ENCODE data around the gene SSH3. TPM values are rescaled to one million over a fixed set of nuclear protein-coding genes. Genes with fewer than 3 reads are reported as not detected.

Gene SSH3
- total RNA-seq, 6 experiments from 2014 or later = 10.9 to 17.9 (median 14.5) TPM

- TF ChIP-seq POLR2A (IDR thresholded peaks at IDR 0.05) (no peak), CTCF (IDR thresholded peaks at IDR 0.05) (no peak)
- Histone ChIP-seq H3K27ac (no peak overlapping the region), H3K9me3 (no peaks in the 10 kb centered on the region), H3K27me3 (no peaks in the 10 kb centered on the region), H3K4me3 (no peak overlapping the region), H3K36me3 (no peaks in the 10 kb centered on the region), H3K4me1 (peaks cover 0 to 44% (median 13%) of the 10 kb centered on the region in 4 donors)
- DNase-seq = peak in 1 of 3 donors; percentile 53
- WGBS (ENCODE audit: insufficient coverage, low coverage, low lambda C conversion rate, missing lambda C conversion rate) = 83% methylated on average over 3 of the region's 7 CpGs
- ATAC-seq = no peak
- intact Hi-C loops (cut with DNase I) = loop anchor here in 1 of 2 donors (5.0 kb wide), 1 partner anchor 47 kb away; no protein-coding TSS in a partner anchor
Observed at GRCh38 chr11:67264877-67265632, 38.3 kb upstream of the SSH3 start.

- no peak for TF ChIP-seq POLR2A (IDR thresholded peaks at IDR 0.05)
- peak; percentile 64 to 91 (median 71) for TF ChIP-seq CTCF (IDR thresholded peaks at IDR 0.05)
- Histone ChIP-seq H3K27me3 (no peaks in the 10 kb centered on the region), H3K36me3 (no peaks in the 10 kb centered on the region), H3K4me3 (peak overlapping the region in 1 of 3 donors; percentile 87), H3K4me1 (peaks cover 0 to 44% (median 14%) of the 10 kb centered on the region in 4 donors), H3K9me3 (no peaks in the 10 kb centered on the region), H3K27ac (peak overlapping the region in 1 of 3 donors; percentile 53)
- DNase-seq (peak; percentile 83 to 87 (median 86)), ATAC-seq (peak; percentile 59 to 77 (median 70))
- 41% methylated on average over 3 of the region's 54 CpGs for WGBS (ENCODE audit: insufficient coverage, low coverage, low lambda C conversion rate, missing lambda C conversion rate)
- intact Hi-C loops (cut with DNase I) = no loop called here
Observed at GRCh38 chr11:67265633-67266448, 37.5 kb upstream of the SSH3 start.

- WGBS (ENCODE audit: insufficient coverage, low coverage, low lambda C conversion rate, missing lambda C conversion rate) = 0% methylated on average over 9 of the region's 103 CpGs
- ATAC-seq = peak in 2 of 4 donors; percentile 2 to 3
- peak; percentile 49 to 76 (median 60) for DNase-seq
- Histone ChIP-seq H3K4me1 (peaks cover 0 to 45% (median 14%) of the 10 kb centered on the region in 4 donors), H3K9me3 (no peaks in the 10 kb centered on the region), H3K4me3 (peak within 1 kb of the TSS; percentile 82 to 88 (median 87)), H3K27me3 (no peaks in the 10 kb centered on the region), H3K36me3 (no peaks in the 10 kb centered on the region), H3K27ac (peak within 1 kb of the TSS; percentile 64 to 93 (median 90))
- TF ChIP-seq POLR2A (IDR thresholded peaks at IDR 0.05) (no peak), CTCF (IDR thresholded peaks at IDR 0.05) (no peak)
- intact Hi-C loops (cut with DNase I) = no loop called here
Observed at GRCh38 chr11:67266449-67267187, 36.7 kb upstream of the SSH3 start, which contains the start of gene GRK2. Gene GRK2 (plus strand): TSS chr11:67266473. CDS start chr11:67266700, 227 bp downstream.
